Peyer's patch (tissue), 4 donors: ENCODE data around the gene C1orf50.

ENCODE experiments used
- CTCF ChIP-seq, 6 experiments: fragments of 450-650 bp in 4 of 6; fragments of 200-600 bp in 2 of 6; sonication (generic) in 1 of 6; IDR thresholded peaks; one replicate each; pipeline ENCODE4 v1.5.1; 2017 to 2019; ENCODE audit warnings: antibody characterized with exemption in 6 of 6, mild to moderate bottlenecking in 3 of 6, moderate library complexity in 1 of 6
- POLR2A ChIP-seq, 2 donors: fragments of 450-650 bp; IDR thresholded peaks; one replicate each; pipeline ENCODE4 v1.5.1; 2017; ENCODE audit warnings: antibody characterized with exemption in 2 of 2, mild to moderate bottlenecking in 2 of 2, moderate library complexity in 2 of 2

GRCh38 chr1:42761567-42761966 lies 5.5 kb upstream of the C1orf50 start:
- TF ChIP-seq CTCF (IDR thresholded peaks at IDR 0.05) (no peak), POLR2A (IDR thresholded peaks at IDR 0.05) (no peak)
